ENCODE results near the gene HNMT. TPM values are rescaled to one million over a fixed set of nuclear protein-coding genes. Genes with fewer than 3 reads are reported as not detected.

Gene HNMT
- total RNA-seq, 1 experiment from 2014 or later = 16.6 TPM

GRCh38 chr2:138035608-138036217 lies 71.4 kb downstream of the HNMT start:
- Histone ChIP-seq H3K27ac (no peak overlapping the region), H3K4me3 (no peak overlapping the region), H3K4me2 (no peak overlapping the region), H3K79me2 (ENCODE audit: low read depth) (no peaks in the 10 kb centered on the region), H3K27me3 (ENCODE audit: insufficient read depth, low read depth) (no peaks in the 10 kb centered on the region), H2AFZ (peak overlapping the region; percentile 14; the same call in 1 of the 2 replicates), H3K4me1 (replicated peaks; ENCODE audit: insufficient read depth) (0 out of 2 replicates have a peak, but pooled peaks cover 13% of the 10 kb centered on the region), H3K9me2 (ENCODE audit: insufficient read depth) (0 out of 2 replicates have a peak, but pooled peaks cover 3% of the 10 kb centered on the region), H4K20me1 (ENCODE audit: insufficient read depth) (no peaks in the 10 kb centered on the region), H3K9me3 (ENCODE audit: insufficient read depth, low read depth) (no peaks in the 10 kb centered on the region), H3K36me3 (ENCODE audit: low read depth) (no peaks in the 10 kb centered on the region), H3F3A (ENCODE audit: insufficient read depth, low read depth) (no peaks in the 10 kb centered on the region)
- DNase-seq = peak in 1 of 2 experiments; percentile 48
- no peak for TF ChIP-seq EZH2 (IDR thresholded peaks at IDR 0.05; ENCODE audit: low read depth)
- no peak for TF ChIP-seq CTCF (conservative IDR thresholded peaks at IDR 0.05)
- intact Hi-C loops (cut with micrococcal nuclease; ENCODE audit: unreplicated experiment) = no loop called here
- ChIA-PET CTCF (interaction anchor here (0.6 kb wide), 1 partner anchor 1152 kb away, joined by 3 read pairs; no protein-coding TSS in a partner anchor), POLR2A (ENCODE audit: unreplicated experiment) (interaction anchor here (0.6 kb wide), 1 partner anchor 239 kb away, joined by 3 read pairs; no protein-coding TSS in a partner anchor)
- BruUV-seq (replicated peaks) = no TSS peak

- H3K4me2 ChIP-seq = no peak overlapping the region
- CTCF ChIA-PET = no interaction called here
- H3K9me2 ChIP-seq (ENCODE audit: insufficient read depth) = 0 out of 2 replicates have a peak, but pooled peaks cover 3% of the 10 kb centered on the region
- intact Hi-C loops (cut with micrococcal nuclease; ENCODE audit: unreplicated experiment) = no loop called here
- H3K9me3 ChIP-seq (ENCODE audit: insufficient read depth, low read depth) = no peaks in the 10 kb centered on the region
- no peak overlapping the region for H3K27ac ChIP-seq
- H3K4me1 ChIP-seq (replicated peaks; ENCODE audit: insufficient read depth) = 0 out of 2 replicates have a peak, but pooled peaks cover 13% of the 10 kb centered on the region
- no peak overlapping the region for H2AFZ ChIP-seq
- no peaks in the 10 kb centered on the region for H3K36me3 ChIP-seq (ENCODE audit: low read depth)
- no peak for DNase-seq
- TF ChIP-seq EZH2 (IDR thresholded peaks at IDR 0.05; ENCODE audit: low read depth) (no peak), CTCF (conservative IDR thresholded peaks at IDR 0.05) (no peak)
- no peaks in the 10 kb centered on the region for H3F3A ChIP-seq (ENCODE audit: insufficient read depth, low read depth)
- no peaks in the 10 kb centered on the region for H3K27me3 ChIP-seq (ENCODE audit: insufficient read depth, low read depth)
- H3K79me2 ChIP-seq (ENCODE audit: low read depth) = no peaks in the 10 kb centered on the region
- no peak overlapping the region for H3K4me3 ChIP-seq
- POLR2A ChIA-PET (ENCODE audit: unreplicated experiment) = interaction anchor here (0.6 kb wide), 1 partner anchor 238 kb away, joined by 3 read pairs; no protein-coding TSS in a partner anchor
- H4K20me1 ChIP-seq (ENCODE audit: insufficient read depth) = no peaks in the 10 kb centered on the region
- BruUV-seq (replicated peaks) = no TSS peak
Observed at GRCh38 chr2:138036522-138036921, 72.2 kb downstream of the HNMT start.

GRCh38 chr2:138037090-138037489 lies 72.8 kb downstream of the HNMT start:
- Histone ChIP-seq H3K9me3 (ENCODE audit: insufficient read depth, low read depth) (no peaks in the 10 kb centered on the region), H3K4me3 (no peak overlapping the region), H3F3A (ENCODE audit: insufficient read depth, low read depth) (no peaks in the 10 kb centered on the region), H3K27ac (no peak overlapping the region), H3K27me3 (ENCODE audit: insufficient read depth, low read depth) (no peaks in the 10 kb centered on the region), H3K4me1 (replicated peaks; ENCODE audit: insufficient read depth) (0 out of 2 replicates have a peak, but pooled peaks cover 13% of the 10 kb centered on the region), H3K79me2 (ENCODE audit: low read depth) (no peaks in the 10 kb centered on the region), H3K4me2 (no peak overlapping the region), H3K9me2 (ENCODE audit: insufficient read depth) (0 out of 2 replicates have a peak, but pooled peaks cover 3% of the 10 kb centered on the region), H3K36me3 (ENCODE audit: low read depth) (no peaks in the 10 kb centered on the region), H2AFZ (no peak overlapping the region), H4K20me1 (ENCODE audit: insufficient read depth) (no peaks in the 10 kb centered on the region)
- ChIA-PET POLR2A (ENCODE audit: unreplicated experiment) (no interaction called here), CTCF (no interaction called here)
- intact Hi-C loops (cut with micrococcal nuclease; ENCODE audit: unreplicated experiment) = no loop called here
- no TSS peak for BruUV-seq (replicated peaks)
- TF ChIP-seq CTCF (conservative IDR thresholded peaks at IDR 0.05) = no peak
- no peak for TF ChIP-seq EZH2 (IDR thresholded peaks at IDR 0.05; ENCODE audit: low read depth)
- DNase-seq = no peak

All from PC-9 (cell line).